ENCODE data around the gene SCGB1C2. TPM values are rescaled to one million over a fixed set of nuclear protein-coding genes. Genes with fewer than 3 reads are reported as not detected.

Gene SCGB1C2
- total RNA-seq, 1 experiment from 2014 or later = not detected

DNA sequence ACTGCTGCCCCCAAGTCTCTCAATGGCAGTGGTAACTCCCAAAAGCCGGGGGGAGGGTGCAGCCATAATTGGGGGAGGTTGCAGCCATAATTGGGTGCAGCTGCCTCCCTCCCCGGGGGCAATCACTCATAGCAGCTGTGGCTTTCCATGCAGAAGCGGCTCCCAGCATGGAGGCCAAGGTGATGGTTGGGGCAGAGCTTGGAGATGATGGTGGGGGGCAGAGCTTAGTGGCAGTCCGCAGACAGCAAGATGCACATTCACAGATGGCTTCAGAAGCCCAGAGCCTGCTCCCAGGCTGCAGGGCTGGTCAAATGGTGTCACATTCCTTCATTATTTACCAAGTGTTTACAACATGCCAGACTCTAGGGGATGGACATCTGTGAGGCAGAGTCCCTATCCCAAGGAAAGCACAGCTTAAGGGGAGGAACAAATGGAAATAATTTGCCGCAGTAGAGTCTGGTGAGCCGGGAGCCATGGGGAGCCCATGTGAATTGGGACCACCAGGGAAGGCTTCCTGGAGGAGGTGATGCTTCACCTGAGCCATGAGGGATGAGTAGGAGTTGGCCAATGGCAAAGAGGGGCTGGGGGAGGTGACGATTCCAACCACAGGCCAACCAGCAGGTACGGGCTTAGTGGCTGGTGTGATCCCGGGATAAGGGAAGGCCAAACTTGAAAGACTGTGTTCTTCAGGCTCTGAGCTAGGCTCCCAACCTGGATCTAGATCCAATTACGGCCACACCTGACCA is 36.0 kb downstream of the SCGB1C2 start:
- Histone ChIP-seq H3T11ph (ENCODE audit: low read length) (no peak overlapping the region), H2BK5ac (ENCODE audit: insufficient read length, low read length) (no peak overlapping the region), H2BK15ac (ENCODE audit: low read depth, low read length) (no peak overlapping the region), H4K5ac (ENCODE audit: insufficient read length, low read depth, low read length) (no peak overlapping the region), H3K27me3 (ENCODE audit: insufficient read depth, low read length) (no peaks in the 10 kb centered on the region), H3K4me2 (ENCODE audit: insufficient read depth, insufficient read length, low read length) (no peak overlapping the region), H3K4me1 (ENCODE audit: insufficient read depth, low read length) (no peaks in the 10 kb centered on the region), H3K79me1 (ENCODE audit: insufficient read depth, low read depth, low read length, poor library complexity, severe bottlenecking) (no peaks in the 10 kb centered on the region), H3K9me3 (ENCODE audit: control insufficient read depth, low read depth, low read length) (no peaks in the 10 kb centered on the region), H3K18ac (ENCODE audit: insufficient read length, low read depth, low read length) (no peak overlapping the region), H2BK20ac (ENCODE audit: low read depth, low read length, poor library complexity, severe bottlenecking) (no peak overlapping the region), H2BK120ac (ENCODE audit: low read depth, low read length, poor library complexity, severe bottlenecking) (no peak overlapping the region), H4K20me1 (ENCODE audit: control insufficient read depth, insufficient read depth, insufficient read length) (no peaks in the 10 kb centered on the region), H3K4ac (ENCODE audit: low read depth, low read length) (no peak overlapping the region), H3K14ac (ENCODE audit: insufficient read depth, low read length) (no peak overlapping the region), H2AK5ac (ENCODE audit: insufficient read length, low read length) (no peak overlapping the region), H4K8ac (replicated peaks; ENCODE audit: insufficient read length, low read depth, low read length) (no peak overlapping the region), H2BK12ac (ENCODE audit: insufficient read length, low read depth, low read length) (no peak overlapping the region), H3K27ac (ENCODE audit: insufficient read length, low read depth, low read length) (no peak overlapping the region), H3K23me2 (ENCODE audit: insufficient read length, low read depth, low read length, poor library complexity, severe bottlenecking) (no peaks in the 10 kb centered on the region), H3K23ac (ENCODE audit: insufficient read length, low read depth, low read length) (no peak overlapping the region), H4K91ac (ENCODE audit: insufficient read length, low read depth, low read length) (no peak overlapping the region), H3K56ac (ENCODE audit: insufficient read length, low read depth, low read length) (no peak overlapping the region), H2AFZ (ENCODE audit: low read length) (no peak overlapping the region), H3K9ac (ENCODE audit: extremely low read depth, insufficient read length, low read length) (no peak overlapping the region), H3K79me2 (ENCODE audit: insufficient read depth, low read length) (no peaks in the 10 kb centered on the region)
- Mint-ChIP-seq H3K27ac (no peak overlapping the region), H3K4me3 (no peak overlapping the region), H3K36me3 (ENCODE audit: insufficient read depth in 1 of 3, low read depth in 3 of 3) (no peaks in the 10 kb centered on the region), H3K4me1 (no peaks in the 10 kb centered on the region), H3K9me3 (no peaks in the 10 kb centered on the region; a peak in 1 of 5 replicates), H3K27me3 (ENCODE audit: low read depth) (peaks cover 17% of the 10 kb centered on the region)
- no CpG with 5 or more reads among the region's 10 CpGs for WGBS (ENCODE audit: extremely low coverage, insufficient read length, low lambda C conversion rate)
- no peak for DNase-seq
- TF ChIP-seq, protein P1, sequence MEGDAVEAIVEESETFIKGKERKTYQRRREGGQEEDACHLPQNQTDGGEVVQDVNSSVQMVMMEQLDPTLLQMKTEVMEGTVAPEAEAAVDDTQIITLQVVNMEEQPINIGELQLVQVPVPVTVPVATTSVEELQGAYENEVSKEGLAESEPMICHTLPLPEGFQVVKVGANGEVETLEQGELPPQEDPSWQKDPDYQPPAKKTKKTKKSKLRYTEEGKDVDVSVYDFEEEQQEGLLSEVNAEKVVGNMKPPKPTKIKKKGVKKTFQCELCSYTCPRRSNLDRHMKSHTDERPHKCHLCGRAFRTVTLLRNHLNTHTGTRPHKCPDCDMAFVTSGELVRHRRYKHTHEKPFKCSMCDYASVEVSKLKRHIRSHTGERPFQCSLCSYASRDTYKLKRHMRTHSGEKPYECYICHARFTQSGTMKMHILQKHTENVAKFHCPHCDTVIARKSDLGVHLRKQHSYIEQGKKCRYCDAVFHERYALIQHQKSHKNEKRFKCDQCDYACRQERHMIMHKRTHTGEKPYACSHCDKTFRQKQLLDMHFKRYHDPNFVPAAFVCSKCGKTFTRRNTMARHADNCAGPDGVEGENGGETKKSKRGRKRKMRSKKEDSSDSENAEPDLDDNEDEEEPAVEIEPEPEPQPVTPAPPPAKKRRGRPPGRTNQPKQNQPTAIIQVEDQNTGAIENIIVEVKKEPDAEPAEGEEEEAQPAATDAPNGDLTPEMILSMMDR (conservative IDR thresholded peaks at IDR 0.05) = no peak
